H1 (cell line): ENCODE measurements around the gene PITPNM1. TPM values are rescaled to one million over a fixed set of nuclear protein-coding genes. Genes with fewer than 3 reads are reported as not detected.
A peak's percentile ranks its signal among the peaks of the same experiment; 100 is the strongest.

Source experiments
- CTCF ChIA-PET: fragments of 300-600 bp; sonication (Branson Sonifier 250); formaldehyde crosslinking; loops from one replicate; lab custom pipeline; 2021; ENCODE audit not compliant: partially characterized antibody; lab: Charles Lee
- POLR2A ChIA-PET: fragments of 300-600 bp; sonication (Branson Sonifier 250); formaldehyde crosslinking; loops from one replicate; lab custom pipeline; 2021; ENCODE audit warnings: inconsistent platforms; ENCODE audit not compliant: partially characterized antibody; lab: Charles Lee
- DNase-seq, 2 experiments: peaks; one replicate each; pipeline versions ENCODE4 v3.0.0 to v3.0.0-alpha.2; 2010 to 2022; ENCODE audit warnings: low spot score in 2 of 2, low read depth in 1 of 2, mixed read lengths in 1 of 2
- FAIRE-seq: peaks from 2 replicates; lab custom pipeline; 2011; peaks lifted over from hg19 to GRCh38; lab: Jason Lieb, UNC
- H2AFZ ChIP-seq: 2 replicates; pipeline ENCODE4 v1.8.1; 2012; ENCODE audit warnings: low read length, inconsistent platforms
- H2AK5ac ChIP-seq: 2 replicates; pipeline ENCODE4 v1.6.1; 2013; ENCODE audit warnings: low read depth, low read length
- H2BK120ac ChIP-seq: replicated peaks from 2 replicates; pipeline ENCODE3; 2013; ENCODE audit warnings: low read depth, low read length, inconsistent platforms
- H2BK12ac ChIP-seq: 2 replicates; pipeline ENCODE4 v1.6.1; 2013; ENCODE audit warnings: low read depth, low read length
- H2BK15ac ChIP-seq: 2 replicates; pipeline ENCODE4 v1.6.1; 2013; ENCODE audit warnings: low read length
- H2BK20ac ChIP-seq: 2 replicates; pipeline ENCODE4 v1.6.1; 2013; ENCODE audit warnings: low read length
- H2BK5ac ChIP-seq: 2 replicates; pipeline ENCODE4 v1.6.1; 2013; ENCODE audit warnings: low read depth, low read length
- H3K14ac ChIP-seq: 2 replicates; pipeline ENCODE4 v1.6.1; 2013; ENCODE audit warnings: inconsistent platforms; ENCODE audit not compliant: insufficient read length
- H3K18ac ChIP-seq: 2 replicates; pipeline ENCODE4 v1.6.1; 2013; ENCODE audit warnings: low read length; ENCODE audit errors: extremely low read depth
- H3K23ac ChIP-seq: 2 replicates; pipeline ENCODE4 v1.6.1; 2013; ENCODE audit warnings: inconsistent platforms; ENCODE audit not compliant: insufficient read length
- H3K23me2 ChIP-seq: 2 replicates; pipeline ENCODE4 v1.6.1; 2013; ENCODE audit warnings: low read depth, low read length
- H3K27ac ChIP-seq: 2 replicates; pipeline ENCODE4 v1.6.1; 2011; ENCODE audit warnings: low read depth, low read length, inconsistent platforms
- H3K27me3 ChIP-seq, 4 experiments: replicated peaks in 1 of 4; 1 replicate in 1 of 4; 2 replicates in 3 of 4; pipeline versions ENCODE4 v1.6.1 to v1.8.1; 2011 to 2013; ENCODE audit warnings: low read length in 3 of 4, mild to moderate bottlenecking in 3 of 4, inconsistent platforms in 2 of 4, mixed read lengths in 2 of 4, moderate library complexity in 1 of 4; ENCODE audit not compliant: control insufficient read depth in 3 of 4, insufficient read depth in 3 of 4; ENCODE audit errors: extremely low read depth in 1 of 4
- H3K36me3 ChIP-seq, 4 experiments: 2 replicates each; pipeline versions ENCODE4 v1.6.1 to v1.8.1; 2011 to 2013; ENCODE audit warnings: mild to moderate bottlenecking in 4 of 4, low read length in 3 of 4, moderate library complexity in 2 of 4, control low read depth in 1 of 4, inconsistent platforms in 1 of 4; ENCODE audit not compliant: insufficient read depth in 4 of 4, control insufficient read depth in 2 of 4
- H3K4ac ChIP-seq: replicated peaks from 2 replicates; pipeline ENCODE3; 2013; ENCODE audit warnings: low read length, low read depth, mixed read lengths, inconsistent platforms; ENCODE audit not compliant: insufficient read length
- H3K4me1 ChIP-seq, 4 experiments: replicated peaks in 1 of 4; 1 replicate in 1 of 4; 2 replicates in 3 of 4; pipeline versions ENCODE4 v1.6.1 to v1.8.1; 2011 to 2013; ENCODE audit warnings: low read length in 3 of 4, inconsistent platforms in 2 of 4, mixed read lengths in 1 of 4; ENCODE audit not compliant: insufficient read depth in 4 of 4, control insufficient read depth in 3 of 4
- H3K4me2 ChIP-seq, 2 experiments: 2 replicates each; pipeline versions ENCODE4 v1.6.1 to v1.8.1; 2011 to 2013; ENCODE audit warnings: low read depth in 2 of 2, low read length in 2 of 2, control low read depth in 1 of 2, inconsistent platforms in 1 of 2, mild to moderate bottlenecking in 1 of 2; ENCODE audit not compliant: insufficient read depth in 1 of 2
- H3K4me3 ChIP-seq, 4 experiments: fragments of 200-600, 300-600 bp in 1 of 4; sonication (generic), shearing (Covaris generic), sonication (Bioruptor Twin) in 1 of 4; 2 replicates each; pipeline versions ENCODE4 v1.5.1 to v1.8.1; 2011 to 2016; ENCODE audit warnings: low read length in 4 of 4, low read depth in 3 of 4, control low read depth in 2 of 4, inconsistent platforms in 2 of 4, mild to moderate bottlenecking in 2 of 4, mixed read lengths in 1 of 4, moderate library complexity in 1 of 4; ENCODE audit not compliant: insufficient read depth in 2 of 4; ENCODE audit errors: extremely low read depth in 1 of 4
- H3K56ac ChIP-seq: replicated peaks from 2 replicates; pipeline ENCODE3; 2013; ENCODE audit warnings: low read depth, mild to moderate bottlenecking, mixed read lengths, low read length, inconsistent platforms; ENCODE audit not compliant: insufficient read length
- H3K79me1 ChIP-seq: 2 replicates; pipeline ENCODE4 v1.6.1; 2013; ENCODE audit warnings: low read depth, low read length, control low read depth
- H3K79me2 ChIP-seq, 2 experiments: 2 replicates each; pipeline versions ENCODE4 v1.6.1 to v1.8.1; 2012 to 2013; ENCODE audit warnings: low read length in 2 of 2, mild to moderate bottlenecking in 2 of 2, inconsistent platforms in 1 of 2; ENCODE audit not compliant: insufficient read depth in 2 of 2, control insufficient read depth in 1 of 2
- H3K9ac ChIP-seq, 4 experiments: replicated peaks in 1 of 4; 1 replicate in 1 of 4; 2 replicates in 3 of 4; pipeline versions ENCODE4 v1.6.1 to v1.8.1; 2011 to 2013; ENCODE audit warnings: low read depth in 3 of 4, low read length in 3 of 4, control low read depth in 2 of 4, mild to moderate bottlenecking in 2 of 4, moderate library complexity in 2 of 4, inconsistent platforms in 1 of 4; ENCODE audit errors: extremely low read depth in 1 of 4
- H3K9me3 ChIP-seq, 2 experiments: 2 replicates each; pipeline versions ENCODE4 v1.6.1 to v1.8.1; 2012 to 2013; ENCODE audit warnings: mild to moderate bottlenecking in 2 of 2, moderate library complexity in 2 of 2, control low read depth in 1 of 2, inconsistent platforms in 1 of 2, low read depth in 1 of 2, low read length in 1 of 2, mixed read lengths in 1 of 2; ENCODE audit not compliant: insufficient read depth in 2 of 2
- H4K20me1 ChIP-seq, 2 experiments: replicated peaks in 1 of 2; 2 replicates each; pipeline versions ENCODE3 to v1.8.1; 2011 to 2013; ENCODE audit warnings: inconsistent platforms in 2 of 2, low read length in 2 of 2, mild to moderate bottlenecking in 1 of 2; ENCODE audit not compliant: insufficient read depth in 2 of 2, control insufficient read depth in 1 of 2
- H4K5ac ChIP-seq: 2 replicates; pipeline ENCODE4 v1.6.1; 2013; ENCODE audit warnings: low read length, low read depth, mixed read lengths, inconsistent platforms; ENCODE audit not compliant: insufficient read length
- H4K8ac ChIP-seq: 2 replicates; pipeline ENCODE4 v1.8.0; 2013; ENCODE audit warnings: mild to moderate bottlenecking, moderate library complexity, low read length, inconsistent platforms; ENCODE audit not compliant: insufficient read depth; ENCODE audit errors: extremely low read depth
- H4K91ac ChIP-seq: replicated peaks from 2 replicates; pipeline ENCODE3; 2013; ENCODE audit warnings: low read length, mixed read lengths, inconsistent platforms; ENCODE audit not compliant: insufficient read length
- CBX8 ChIP-seq: fragments of 300-800, 300-1000 bp; sonication (generic); IDR thresholded peaks from 2 replicates; pipeline ENCODE4 v1.7.1; 2016; ENCODE audit warnings: low read depth, low read length, borderline replicate concordance
- CHD1 ChIP-seq: IDR thresholded peaks from 2 replicates; pipeline ENCODE4 v1.6.1; 2012; ENCODE audit warnings: low read depth, low read length, improper control_type of control experiment
- TAF1 ChIP-seq: IDR thresholded peaks from 2 replicates; pipeline ENCODE4 v1.6.1; 2011; ENCODE audit warnings: mild to moderate bottlenecking, low read depth, low read length
- TAF7 ChIP-seq: optimal IDR thresholded peaks from 2 replicates; pipeline ENCODE3; 2011; ENCODE audit warnings: low read depth, mild to moderate bottlenecking, inconsistent platforms, low read length, moderate library complexity, borderline replicate concordance
- TEAD4 ChIP-seq: IDR thresholded peaks from 2 replicates; pipeline ENCODE4 v1.6.1; 2012; ENCODE audit warnings: low read depth, low read length, inconsistent platforms, mixed read lengths
- WGBS, 2 experiments: shearing (Covaris generic) in 1 of 2; methylation state at CpG; one replicate each; pipeline versions ENCODE4 v1.1.6 to v1.1.7; 2013 to 2015; ENCODE audit warnings: low lambda C conversion rate in 2 of 2, mixed read lengths in 2 of 2, inconsistent platforms in 1 of 2, low coverage in 1 of 2, missing lambda C conversion rate in 1 of 2; ENCODE audit not compliant: insufficient replicate concordance in 2 of 2, insufficient coverage in 1 of 2, insufficient read length in 1 of 2; ENCODE audit errors: extremely low coverage in 1 of 2, missing lambda C conversion rate in 1 of 2; 5-methylcytosine and 5-hydroxymethylcytosine counted together
- polyA plus RNA-seq, 7 experiments: library from polyadenylated mRNA; depleted of rRNA in 3 of 7; stranded (reverse) in 5 of 7; unstranded in 2 of 7; fragments of >200 nt in 5 of 7; fragments of 200-250 nt in 2 of 7; gene quantifications; 1 replicate in 5 of 7; 2 replicates in 1 of 7; 4 replicates in 1 of 7; pipeline versions ENCODE4 v1.2.1 to v1.2.3, GENCODE V29; 2011 to 2013; ENCODE audit warnings: missing spikeins in 2 of 7, mixed read lengths in 2 of 7
- total RNA-seq: library from RNA; stranded (reverse); fragmentation: NEBNext Ultra II Directional; extraction: Animal tissue kit (Norgen Biotek cat#: 25700); gene quantifications from 2 replicates; pipeline ENCODE4 v1.2.1, GENCODE V29; 2021

The PITPNM1 gene
- total and polyA plus RNA-seq, 2 of the 8 experiments (the other 6 are each of a cell fraction or from before 2014, with no cell fraction given), result 27.2 to 52.7 TPM

GRCh38 chr11:67486481-67487195, 18.5 kb downstream of the PITPNM1 start:
- no peak for FAIRE-seq
- Histone ChIP-seq H3K9ac (no peak overlapping the region; a peak in 1 of 7 replicates), H4K20me1 (peaks cover 0 to 7% of the 10 kb centered on the region in 2 experiments), H3K23ac (no peak overlapping the region), H2BK120ac (no peak overlapping the region), H3K56ac (no peak overlapping the region), H2BK5ac (peak overlapping the region; percentile 16; the same call in 1 of the 2 replicates), H3K4me3 (no peak overlapping the region), H3K14ac (no peak overlapping the region), H2AFZ (no peak overlapping the region), H2BK20ac (no peak overlapping the region), H2AK5ac (no peak overlapping the region), H2BK12ac (no peak overlapping the region), H3K18ac (no peak overlapping the region; the same call in 1 of the 2 replicates), H3K79me2 (no peaks in the 10 kb centered on the region), H2BK15ac (no peak overlapping the region), H3K4ac (peak overlapping the region; percentile 38), H3K27ac (no peak overlapping the region), H3K27me3 (peaks cover 0 to 10% (median 9%) of the 10 kb centered on the region in 4 experiments; a peak in 6 of 7 replicates), H3K79me1 (no peaks in the 10 kb centered on the region), H4K8ac (peak overlapping the region; percentile 78; the same call in 1 of the 2 replicates), H3K4me2 (no peak overlapping the region), H3K23me2 (no peaks in the 10 kb centered on the region), H3K4me1 (peaks cover 0 to 3% (median 3%) of the 10 kb centered on the region in 4 experiments; a peak in 3 of 7 replicates), H4K91ac (peak overlapping the region; percentile 40), H3K36me3 (peaks cover 0 to 7% (median 1%) of the 10 kb centered on the region in 4 experiments; a peak in 2 of 8 replicates), H3K9me3 (no peaks in the 10 kb centered on the region), H4K5ac (no peak overlapping the region)
- TF ChIP-seq CHD1 (no peak), TEAD4 (no peak), CBX8 (no peak), TAF7 (no peak), TAF1 (no peak)
- 94% methylated on average over 20 of the region's 20 CpGs; no CpG with 5 or more reads in 1 of the 2 experiments for WGBS, 2 experiments
- CTCF ChIA-PET, result interaction anchor here (0.7 to 1.2 kb wide), 2 partner anchors 107 to 136 kb away, joined by 3 read pairs; no protein-coding TSS in a partner anchor
- no peak for DNase-seq
- POLR2A ChIA-PET, result interaction anchor here (1.0 to 1.6 kb wide), 4 partner anchors 17 to 21 kb away, joined by 3 to 4 read pairs (median 3); partner anchors contain the start of gene CDK2AP2
